ENCODE results near the gene FAM171A2. TPM values are rescaled to one million over a fixed set of nuclear protein-coding genes. Genes with fewer than 3 reads are reported as not detected.

The FAM171A2 gene
- total and polyA plus RNA-seq, 10 of the 15 experiments (the other 5 are each of a cell fraction or from before 2014, with no cell fraction given) = 0.08 to 1.7 (median 0.27) TPM; not detected in 2

DNA sequence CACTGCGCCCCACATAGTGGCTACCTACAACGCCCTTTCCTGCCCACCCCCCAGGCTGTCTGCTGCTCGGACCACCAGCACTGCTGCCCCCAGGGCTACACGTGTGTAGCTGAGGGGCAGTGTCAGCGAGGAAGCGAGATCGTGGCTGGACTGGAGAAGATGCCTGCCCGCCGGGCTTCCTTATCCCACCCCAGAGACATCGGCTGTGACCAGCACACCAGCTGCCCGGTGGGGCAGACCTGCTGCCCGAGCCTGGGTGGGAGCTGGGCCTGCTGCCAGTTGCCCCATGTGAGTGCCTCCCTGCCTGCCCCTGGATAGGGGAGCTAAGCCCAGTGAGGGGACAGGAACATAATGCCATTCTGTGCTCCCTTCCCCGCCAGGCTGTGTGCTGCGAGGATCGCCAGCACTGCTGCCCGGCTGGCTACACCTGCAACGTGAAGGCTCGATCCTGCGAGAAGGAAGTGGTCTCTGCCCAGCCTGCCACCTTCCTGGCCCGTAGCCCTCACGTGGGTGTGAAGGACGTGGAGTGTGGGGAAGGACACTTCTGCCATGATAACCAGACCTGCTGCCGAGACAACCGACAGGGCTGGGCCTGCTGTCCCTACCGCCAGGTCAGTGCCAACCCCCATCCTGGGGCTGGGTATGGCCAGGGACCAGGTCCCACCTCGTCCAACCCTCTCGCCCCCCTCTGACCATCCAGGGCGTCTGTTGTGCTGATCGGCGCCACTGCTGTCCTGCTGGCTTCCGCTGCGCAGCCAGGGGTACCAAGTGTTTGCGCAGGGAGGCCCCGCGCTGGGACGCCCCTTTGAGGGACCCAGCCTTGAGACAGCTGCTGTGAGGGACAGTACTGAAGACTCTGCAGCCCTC, 11.5 kb downstream of the FAM171A2 start:
- intact Hi-C loops (cut with micrococcal nuclease; ENCODE audit: unreplicated experiment) = no loop called here

DNA sequence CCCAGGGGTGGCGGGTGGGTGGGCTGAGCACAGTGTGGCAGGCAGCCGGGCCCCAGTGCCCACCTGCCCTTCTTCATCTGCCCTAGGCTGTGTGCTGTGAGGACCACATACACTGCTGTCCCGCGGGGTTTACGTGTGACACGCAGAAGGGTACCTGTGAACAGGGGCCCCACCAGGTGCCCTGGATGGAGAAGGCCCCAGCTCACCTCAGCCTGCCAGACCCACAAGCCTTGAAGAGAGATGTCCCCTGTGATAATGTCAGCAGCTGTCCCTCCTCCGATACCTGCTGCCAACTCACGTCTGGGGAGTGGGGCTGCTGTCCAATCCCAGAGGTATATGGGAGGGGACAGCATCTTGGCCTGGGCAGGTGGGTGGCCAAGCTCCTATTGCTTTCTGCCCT, 12.2 kb downstream of the FAM171A2 start:
- intact Hi-C loops (cut with micrococcal nuclease; ENCODE audit: unreplicated experiment) = no loop called here
- SMC1A ChIA-PET (ENCODE audit: uncharacterized antibody, unreplicated experiment) = interaction anchor here (1.2 to 1.6 kb wide), 2 partner anchors 50 to 166 kb away, joined by 3 to 6 read pairs; no protein-coding TSS in a partner anchor
- RAD21 ChIA-PET (ENCODE audit: unreplicated experiment) = interaction anchor here (1.1 to 3.0 kb wide), 3 partner anchors 20 to 141 kb away, joined by 4 to 21 read pairs (median 13); no protein-coding TSS in a partner anchor
- TF ChIP-seq, protein P1, sequence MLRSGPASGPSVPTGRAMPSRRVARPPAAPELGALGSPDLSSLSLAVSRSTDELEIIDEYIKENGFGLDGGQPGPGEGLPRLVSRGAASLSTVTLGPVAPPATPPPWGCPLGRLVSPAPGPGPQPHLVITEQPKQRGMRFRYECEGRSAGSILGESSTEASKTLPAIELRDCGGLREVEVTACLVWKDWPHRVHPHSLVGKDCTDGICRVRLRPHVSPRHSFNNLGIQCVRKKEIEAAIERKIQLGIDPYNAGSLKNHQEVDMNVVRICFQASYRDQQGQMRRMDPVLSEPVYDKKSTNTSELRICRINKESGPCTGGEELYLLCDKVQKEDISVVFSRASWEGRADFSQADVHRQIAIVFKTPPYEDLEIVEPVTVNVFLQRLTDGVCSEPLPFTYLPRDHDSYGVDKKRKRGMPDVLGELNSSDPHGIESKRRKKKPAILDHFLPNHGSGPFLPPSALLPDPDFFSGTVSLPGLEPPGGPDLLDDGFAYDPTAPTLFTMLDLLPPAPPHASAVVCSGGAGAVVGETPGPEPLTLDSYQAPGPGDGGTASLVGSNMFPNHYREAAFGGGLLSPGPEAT (IDR thresholded peaks at IDR 0.05; ENCODE audit: low read depth) = no peak
- TF ChIP-seq, protein P2, sequence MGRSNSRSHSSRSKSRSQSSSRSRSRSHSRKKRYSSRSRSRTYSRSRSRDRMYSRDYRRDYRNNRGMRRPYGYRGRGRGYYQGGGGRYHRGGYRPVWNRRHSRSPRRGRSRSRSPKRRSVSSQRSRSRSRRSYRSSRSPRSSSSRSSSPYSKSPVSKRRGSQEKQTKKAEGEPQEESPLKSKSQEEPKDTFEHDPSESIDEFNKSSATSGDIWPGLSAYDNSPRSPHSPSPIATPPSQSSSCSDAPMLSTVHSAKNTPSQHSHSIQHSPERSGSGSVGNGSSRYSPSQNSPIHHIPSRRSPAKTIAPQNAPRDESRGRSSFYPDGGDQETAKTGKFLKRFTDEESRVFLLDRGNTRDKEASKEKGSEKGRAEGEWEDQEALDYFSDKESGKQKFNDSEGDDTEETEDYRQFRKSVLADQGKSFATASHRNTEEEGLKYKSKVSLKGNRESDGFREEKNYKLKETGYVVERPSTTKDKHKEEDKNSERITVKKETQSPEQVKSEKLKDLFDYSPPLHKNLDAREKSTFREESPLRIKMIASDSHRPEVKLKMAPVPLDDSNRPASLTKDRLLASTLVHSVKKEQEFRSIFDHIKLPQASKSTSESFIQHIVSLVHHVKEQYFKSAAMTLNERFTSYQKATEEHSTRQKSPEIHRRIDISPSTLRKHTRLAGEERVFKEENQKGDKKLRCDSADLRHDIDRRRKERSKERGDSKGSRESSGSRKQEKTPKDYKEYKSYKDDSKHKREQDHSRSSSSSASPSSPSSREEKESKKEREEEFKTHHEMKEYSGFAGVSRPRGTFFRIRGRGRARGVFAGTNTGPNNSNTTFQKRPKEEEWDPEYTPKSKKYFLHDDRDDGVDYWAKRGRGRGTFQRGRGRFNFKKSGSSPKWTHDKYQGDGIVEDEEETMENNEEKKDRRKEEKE (IDR thresholded peaks at IDR 0.05) = no peak
- TF ChIP-seq RAD51 (IDR thresholded peaks at IDR 0.05) = no peak
- TF ChIP-seq ETV6 (conservative IDR thresholded peaks at IDR 0.05 in 1 of 2, IDR thresholded peaks at IDR 0.05 in 1 of 2; ENCODE audit: borderline replicate concordance in 1 of 2, low read depth in 1 of 2) = no peak
- TF ChIP-seq PAX8 (IDR thresholded peaks at IDR 0.05) = no peak
- Histone ChIP-seq H3K27ac (ENCODE audit: control insufficient read depth, insufficient read depth) (no peak overlapping the region), H3K79me2 (ENCODE audit: control insufficient read depth, insufficient read depth, low read length) (peaks cover 20% of the 10 kb centered on the region), H3K4me2 (ENCODE audit: control insufficient read depth, insufficient read depth) (no peak overlapping the region), H3K9ac (ENCODE audit: control insufficient read depth, insufficient read depth, low read length) (no peak overlapping the region), H3K4me3 (no peak overlapping the region), H2AFZ (ENCODE audit: control insufficient read depth, low read depth, low read length) (no peak overlapping the region), H3K27me3 (replicated peaks in 1 of 2; ENCODE audit: control insufficient read depth in 2 of 2, insufficient read depth in 2 of 2, low read length in 1 of 2) (no peaks in the 10 kb centered on the region; a peak in 1 of 4 replicates), H4K20me1 (ENCODE audit: control insufficient read depth, insufficient read depth) (no peaks in the 10 kb centered on the region), H3K9me3 (replicated peaks; ENCODE audit: control insufficient read depth, insufficient read depth, low read length) (no peaks in the 10 kb centered on the region), H3K4me1 (ENCODE audit: control insufficient read depth, insufficient read depth, low read length) (peaks cover 34% of the 10 kb centered on the region), H3K36me3 (ENCODE audit: control insufficient read depth in 2 of 2, insufficient read depth in 2 of 2, low read length in 1 of 2) (peaks cover 18 to 20% of the 10 kb centered on the region in 2 experiments; a peak in 3 of 4 replicates)
- FAIRE-seq (no peak), DNase-seq (ENCODE audit: low read depth, low spot score) (no peak), ATAC-seq (no peak)
- in situ Hi-C loops (cut with MboI) = no loop called here
- POLR2A ChIA-PET = no interaction called here
- CTCF ChIA-PET = interaction anchor here (0.5 to 12.5 kb wide), 9 partner anchors 12 to 696 kb away, joined by 3 to 154 read pairs (median 7); partner anchors contain the start of genes FAM171A2 and SLC25A39
- BruUV-seq (replicated peaks) = no TSS peak
- WGBS (ENCODE audit: insufficient coverage, insufficient replicate concordance, low lambda C conversion rate, missing lambda C conversion rate) = 94% methylated on average over 7 of the region's 8 CpGs

More for the DNA sequence above, 11.5 kb downstream of the FAM171A2 start:
- DNase-seq (ENCODE audit: low read depth, low spot score) = no peak
- TF ChIP-seq NBN (IDR thresholded peaks at IDR 0.05) (no peak), POLR2A (IDR thresholded peaks at IDR 0.05; ENCODE audit: low read depth, low read length) (peak; percentile 16; the same call in 1 of the 2 replicates)
- ChIA-PET SMC1A (ENCODE audit: uncharacterized antibody, unreplicated experiment) (interaction anchor here (0.8 to 1.6 kb wide), 3 partner anchors 162 to 171 kb away, joined by 3 to 6 read pairs (median 4); no protein-coding TSS in a partner anchor), RAD21 (ENCODE audit: unreplicated experiment) (interaction anchor here (2.7 to 3.0 kb wide), 2 partner anchors 21 to 141 kb away, joined by 13 to 21 read pairs; no protein-coding TSS in a partner anchor), POLR2A (no interaction called here), CTCF (interaction anchor here (1.2 to 12.5 kb wide), 6 partner anchors 11 to 167 kb away, joined by 3 to 154 read pairs (median 8); partner anchors contain the start of genes FAM171A2 and SLC25A39)
- no peak for FAIRE-seq
- H3K27me3 ChIP-seq (replicated peaks in 1 of 2; ENCODE audit: control insufficient read depth in 2 of 2, insufficient read depth in 2 of 2, low read length in 1 of 2) = no peaks in the 10 kb centered on the region; a peak in 1 of 4 replicates
- H3K9ac ChIP-seq (ENCODE audit: control insufficient read depth, insufficient read depth, low read length) = no peak overlapping the region
- H3K4me1 ChIP-seq (ENCODE audit: control insufficient read depth, insufficient read depth, low read length) = peaks cover 30% of the 10 kb centered on the region
- H3K27ac ChIP-seq (ENCODE audit: control insufficient read depth, insufficient read depth) = no peak overlapping the region
- H4K20me1 ChIP-seq (ENCODE audit: control insufficient read depth, insufficient read depth) = no peaks in the 10 kb centered on the region
- H3K9me3 ChIP-seq (replicated peaks; ENCODE audit: control insufficient read depth, insufficient read depth, low read length) = no peaks in the 10 kb centered on the region
- no peak overlapping the region for H3K4me3 ChIP-seq
- no TSS peak for BruUV-seq (replicated peaks)
- no peak overlapping the region for H2AFZ ChIP-seq (ENCODE audit: control insufficient read depth, low read depth, low read length)
- H3K36me3 ChIP-seq (ENCODE audit: control insufficient read depth in 2 of 2, insufficient read depth in 2 of 2, low read length in 1 of 2) = peaks cover 18 to 20% of the 10 kb centered on the region in 2 experiments; a peak in 3 of 4 replicates
- H3K4me2 ChIP-seq (ENCODE audit: control insufficient read depth, insufficient read depth) = no peak overlapping the region
- in situ Hi-C loops (cut with MboI) = no loop called here
- peaks cover 18% of the 10 kb centered on the region for H3K79me2 ChIP-seq (ENCODE audit: control insufficient read depth, insufficient read depth, low read length)
- 90% methylated on average over 36 of the region's 36 CpGs for WGBS (ENCODE audit: insufficient coverage, insufficient replicate concordance, low lambda C conversion rate, missing lambda C conversion rate)
- ATAC-seq = no peak
